Measurements from ENCODE around the gene EMP1.
A peak's percentile ranks its signal among the peaks of the same experiment; 100 is the strongest.

Gene EMP1

DNA sequence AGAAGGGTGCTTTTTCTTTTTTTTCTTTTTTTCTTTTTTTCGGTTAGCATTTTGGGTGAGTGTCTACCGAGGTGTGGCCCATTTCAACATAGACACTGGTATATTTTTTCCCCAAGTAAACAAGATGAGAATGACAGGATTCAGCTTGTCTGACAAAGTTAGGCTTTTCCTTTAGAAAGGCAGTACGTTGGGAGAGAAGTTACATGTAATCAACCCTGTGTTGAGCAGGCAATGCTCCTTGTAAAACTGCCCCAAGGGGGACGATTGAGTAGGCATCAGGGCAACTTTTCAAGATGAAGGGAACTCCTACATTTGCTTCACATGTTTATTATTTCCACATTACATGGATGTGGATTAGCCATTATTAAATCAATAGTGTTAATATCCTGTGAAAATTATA lies 1.7 kb downstream of the EMP1 start:
- ATAC-seq = no peak

DNA sequence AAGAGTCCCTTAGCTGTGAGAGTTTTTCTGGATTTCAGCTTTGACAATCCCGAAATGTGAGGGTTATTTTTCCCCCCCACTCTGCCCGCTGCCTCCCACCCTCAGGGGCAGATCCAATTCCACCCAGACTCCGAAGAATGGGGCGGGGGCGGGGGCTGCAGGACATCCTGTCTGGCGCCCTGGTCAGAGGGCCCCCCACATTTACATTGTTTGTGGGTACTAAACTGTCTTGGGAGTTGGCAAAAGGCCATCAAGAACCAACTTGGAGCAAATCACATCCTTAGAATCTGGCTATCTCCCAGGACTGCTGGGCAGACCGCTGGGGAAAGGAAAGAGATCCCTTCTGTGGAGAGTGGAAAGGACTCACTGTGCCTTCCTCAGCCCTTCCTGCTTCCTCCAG lies 2.4 kb downstream of the EMP1 start:
- no peak for ATAC-seq

DNA sequence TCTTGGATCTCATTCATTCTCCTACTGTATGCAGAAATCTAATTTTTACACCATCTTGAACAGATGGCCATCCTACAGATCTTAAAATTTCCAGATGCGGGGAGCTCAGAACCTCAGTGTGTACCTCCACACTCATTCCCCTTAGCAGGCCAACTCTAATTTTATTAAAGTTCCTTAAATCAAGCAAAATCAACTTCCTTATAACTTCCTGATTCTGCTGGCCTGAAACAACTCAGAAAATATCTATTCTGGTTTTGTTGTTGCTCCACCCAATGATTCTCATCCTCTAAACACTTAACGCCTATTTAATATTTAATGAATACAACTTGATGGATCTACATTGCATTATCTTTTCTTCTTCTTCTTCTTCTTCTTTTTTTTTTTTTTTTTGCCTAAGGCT lies 3.1 kb downstream of the EMP1 start:
- ATAC-seq = no peak

DNA sequence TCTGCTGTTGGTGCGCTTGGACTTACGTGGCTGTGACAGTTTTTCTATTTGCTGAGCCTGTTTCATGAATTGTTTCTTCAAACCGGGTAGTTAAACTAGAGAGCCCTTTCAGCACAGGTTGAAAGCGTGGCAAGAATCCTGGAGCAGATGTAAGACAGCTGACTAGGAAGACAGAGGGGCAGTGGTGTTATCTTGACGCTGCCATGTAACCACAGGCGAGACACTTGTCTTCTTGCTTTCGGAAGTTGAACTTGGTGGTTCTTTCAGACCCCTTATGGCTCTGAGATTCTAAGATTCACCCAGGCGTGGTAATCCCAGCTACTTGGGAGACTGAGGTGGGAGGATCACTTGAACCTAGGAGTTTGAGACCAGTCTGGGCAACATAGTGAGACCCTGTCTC lies 4.3 kb downstream of the EMP1 start:
- ATAC-seq = no peak

DNA sequence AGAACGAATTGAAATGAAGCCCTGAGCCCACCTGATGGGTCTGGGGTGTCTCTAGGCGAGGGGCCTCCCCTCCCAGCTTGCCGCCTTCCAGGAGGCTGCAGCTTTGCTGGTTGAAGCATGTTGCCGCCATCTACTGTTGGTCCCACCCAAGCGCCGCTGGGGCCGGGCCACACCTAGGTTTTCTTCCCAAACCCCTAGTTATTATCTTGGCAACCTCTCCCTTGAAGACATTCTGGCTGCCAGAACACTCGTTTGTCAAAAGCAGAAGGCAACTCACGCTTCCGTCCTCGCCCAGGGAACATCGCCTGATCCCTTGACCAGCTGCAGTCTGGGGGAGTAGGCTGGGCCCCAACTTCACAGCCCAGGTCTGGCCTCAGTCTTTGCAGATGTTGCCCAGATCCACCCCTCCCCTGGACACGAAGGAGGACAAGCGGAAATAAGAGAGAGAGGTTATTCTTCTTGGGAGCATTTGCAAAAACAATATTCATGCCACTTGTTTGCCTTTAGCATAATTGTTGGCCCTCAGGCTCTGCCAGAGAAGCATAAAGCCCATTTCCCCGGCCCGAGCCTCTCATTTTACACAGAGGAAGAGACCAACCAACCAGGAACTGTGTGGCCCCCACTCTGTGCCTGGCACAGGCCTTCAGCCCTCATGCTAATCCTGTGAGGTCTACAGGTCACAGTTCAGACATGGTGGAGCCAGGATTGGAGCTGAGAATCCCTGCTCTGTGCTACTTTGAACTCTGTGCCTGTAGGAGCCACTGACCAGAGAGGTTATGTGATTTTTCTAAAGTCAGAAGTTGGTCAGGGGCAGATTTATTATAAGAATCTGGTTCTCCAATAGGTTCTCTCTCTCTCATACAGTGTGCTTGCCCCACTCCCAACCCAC lies 6.8 kb downstream of the EMP1 start:
- ATAC-seq = no peak

DNA sequence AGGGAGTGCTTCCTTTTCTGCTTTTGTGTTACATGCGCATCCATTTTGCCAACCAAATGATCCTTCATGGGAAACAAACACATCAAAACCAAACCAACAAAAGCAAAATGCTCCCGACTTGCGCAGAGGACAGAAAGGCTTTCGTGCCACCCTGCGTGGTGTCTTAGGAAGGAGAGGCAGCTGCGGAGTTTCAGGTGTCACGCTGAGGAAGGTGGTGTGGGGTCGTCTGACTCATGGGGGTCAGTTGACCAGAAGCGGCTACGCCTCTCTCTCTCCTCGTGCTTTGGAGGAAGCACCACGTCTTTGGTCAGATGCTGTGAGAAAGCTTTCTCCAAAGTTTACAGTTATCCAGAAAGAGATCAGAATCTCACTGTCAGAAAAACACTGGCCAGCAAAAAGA lies 7.9 kb downstream of the EMP1 start:
- no peak for ATAC-seq

DNA sequence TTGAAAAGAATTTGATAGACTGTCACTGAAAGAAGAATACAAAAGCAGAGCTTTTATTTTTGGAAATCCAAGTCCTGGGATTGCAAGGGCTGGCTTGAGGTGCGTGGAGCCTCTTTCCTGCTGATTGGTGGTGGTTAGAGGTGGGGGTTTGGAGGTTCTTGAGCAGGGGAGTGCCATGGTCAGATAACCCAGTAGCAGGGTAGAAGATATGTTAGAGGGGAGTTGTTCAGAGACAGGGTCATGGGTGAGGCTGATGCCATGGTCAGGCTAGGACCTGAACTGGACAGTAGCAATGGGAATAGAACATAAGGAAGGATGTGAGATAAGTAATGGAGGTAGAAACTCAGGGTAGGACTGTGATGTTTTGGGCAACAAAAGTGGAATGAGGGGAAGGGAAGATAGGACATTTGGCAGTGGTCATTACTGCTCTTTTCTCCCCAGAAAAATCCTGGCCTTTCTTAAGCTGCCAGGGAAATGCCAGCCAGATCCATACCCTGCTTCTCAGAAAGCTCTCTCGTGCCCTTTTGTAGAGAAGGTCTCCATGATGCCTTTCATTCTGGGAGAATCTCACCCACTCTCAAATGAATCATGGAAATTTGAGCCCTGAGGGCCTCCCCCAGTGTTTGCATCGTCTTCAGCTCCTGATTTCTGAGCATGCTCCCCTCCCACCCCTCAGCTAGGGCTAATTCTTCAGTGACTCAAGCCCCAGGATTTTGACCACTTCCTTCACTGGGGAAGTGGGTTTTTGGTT lies 9.5 kb downstream of the EMP1 start:
- no peak for ATAC-seq

DNA sequence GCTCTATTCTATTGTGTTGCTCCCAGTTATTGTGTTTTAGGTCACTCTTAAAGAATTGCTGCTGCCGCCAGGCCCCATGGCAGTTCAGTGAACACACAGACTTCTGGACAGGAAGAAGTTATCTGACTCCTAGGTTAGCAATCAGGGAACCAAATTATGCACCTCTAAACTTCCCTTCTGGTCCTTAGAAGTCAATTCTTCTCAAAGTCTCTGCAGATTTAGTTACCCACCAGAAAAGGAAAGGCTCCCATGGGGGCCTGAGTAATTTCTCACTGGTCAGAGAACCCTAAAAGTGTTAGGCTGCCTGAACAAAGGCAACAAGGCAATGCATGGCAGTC lies 10.0 kb downstream of the EMP1 start:
- ATAC-seq = no peak

DNA sequence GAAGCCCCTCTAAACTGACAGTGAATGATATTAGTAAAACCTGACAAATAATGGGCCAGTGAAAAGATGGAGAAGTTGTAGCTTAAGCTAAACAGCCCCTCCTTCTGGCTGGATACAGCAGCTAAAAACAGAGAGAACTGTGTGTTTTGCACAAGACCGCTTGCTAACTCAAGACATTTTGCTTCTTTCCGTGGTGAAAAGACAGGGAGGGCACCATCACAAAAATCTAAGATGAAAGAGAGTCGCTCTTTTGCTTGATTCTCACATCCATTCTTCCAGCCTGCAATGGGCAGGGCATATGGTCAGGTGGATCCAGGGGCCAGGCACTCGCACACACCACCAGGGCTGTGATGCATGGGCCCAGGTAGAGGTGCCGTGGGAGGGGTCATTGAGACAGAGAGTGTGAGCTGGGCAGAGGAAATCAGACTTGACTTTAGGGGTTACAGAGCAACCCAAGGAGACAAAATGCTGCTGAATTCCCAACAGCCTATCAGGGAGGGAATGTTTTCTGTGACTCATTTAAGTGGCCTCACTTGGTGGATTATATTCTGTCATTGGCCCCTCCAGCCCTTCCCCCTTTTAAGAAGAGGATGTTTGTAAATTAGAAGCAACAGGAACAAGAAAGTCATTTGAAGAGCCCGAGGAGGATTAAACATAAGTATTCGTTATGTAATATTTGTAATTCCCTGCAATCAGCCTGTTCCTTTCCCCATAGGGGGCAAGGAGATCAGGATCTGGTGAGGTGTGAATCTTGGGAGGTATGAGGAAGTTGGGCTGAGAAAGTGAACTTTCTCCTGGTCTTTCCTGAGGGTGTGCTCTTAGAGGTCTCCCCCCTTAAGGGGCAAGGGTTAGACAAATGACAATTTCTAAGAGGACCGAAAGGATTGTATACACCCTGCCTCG lies 12.3 kb downstream of the EMP1 start:
- ATAC-seq = no peak

DNA sequence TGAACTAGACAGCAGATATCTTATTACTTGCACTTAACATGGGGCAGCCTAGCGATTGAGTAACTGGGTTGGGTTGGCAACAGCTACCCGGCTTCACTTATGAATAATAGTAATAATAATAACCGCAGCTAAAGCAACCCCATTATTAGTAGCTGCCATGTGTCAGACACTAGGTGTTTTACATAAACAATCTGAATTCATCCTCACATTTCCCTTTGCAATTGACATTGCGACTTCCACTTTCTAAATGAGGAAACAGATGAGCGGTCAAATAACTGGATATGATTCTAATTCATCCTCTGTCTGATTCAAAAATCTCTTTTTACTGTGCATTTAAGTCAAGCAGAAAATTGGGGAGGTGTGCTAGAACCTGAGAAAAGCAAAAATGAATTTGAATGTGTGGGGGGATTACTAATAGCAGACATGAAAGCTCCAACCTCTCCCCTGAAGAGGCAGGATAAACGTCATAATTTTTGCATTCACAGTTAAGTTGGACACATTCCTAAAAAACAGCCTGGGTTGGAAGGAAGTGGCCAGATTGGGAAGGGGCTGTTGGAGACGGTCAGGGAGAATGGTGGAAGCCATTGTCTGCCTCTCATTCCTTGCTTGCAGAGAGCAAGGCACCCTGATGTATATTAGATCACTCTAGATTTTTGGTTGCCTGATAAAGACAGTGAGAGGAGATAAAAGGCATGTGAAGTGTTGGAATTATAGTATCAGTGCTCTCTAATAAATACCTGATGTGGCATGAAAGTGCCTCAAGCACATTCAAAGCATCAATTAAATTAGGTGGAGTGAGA lies 13.1 kb downstream of the EMP1 start:
- ATAC-seq = peak; percentile 42 to 59

DNA sequence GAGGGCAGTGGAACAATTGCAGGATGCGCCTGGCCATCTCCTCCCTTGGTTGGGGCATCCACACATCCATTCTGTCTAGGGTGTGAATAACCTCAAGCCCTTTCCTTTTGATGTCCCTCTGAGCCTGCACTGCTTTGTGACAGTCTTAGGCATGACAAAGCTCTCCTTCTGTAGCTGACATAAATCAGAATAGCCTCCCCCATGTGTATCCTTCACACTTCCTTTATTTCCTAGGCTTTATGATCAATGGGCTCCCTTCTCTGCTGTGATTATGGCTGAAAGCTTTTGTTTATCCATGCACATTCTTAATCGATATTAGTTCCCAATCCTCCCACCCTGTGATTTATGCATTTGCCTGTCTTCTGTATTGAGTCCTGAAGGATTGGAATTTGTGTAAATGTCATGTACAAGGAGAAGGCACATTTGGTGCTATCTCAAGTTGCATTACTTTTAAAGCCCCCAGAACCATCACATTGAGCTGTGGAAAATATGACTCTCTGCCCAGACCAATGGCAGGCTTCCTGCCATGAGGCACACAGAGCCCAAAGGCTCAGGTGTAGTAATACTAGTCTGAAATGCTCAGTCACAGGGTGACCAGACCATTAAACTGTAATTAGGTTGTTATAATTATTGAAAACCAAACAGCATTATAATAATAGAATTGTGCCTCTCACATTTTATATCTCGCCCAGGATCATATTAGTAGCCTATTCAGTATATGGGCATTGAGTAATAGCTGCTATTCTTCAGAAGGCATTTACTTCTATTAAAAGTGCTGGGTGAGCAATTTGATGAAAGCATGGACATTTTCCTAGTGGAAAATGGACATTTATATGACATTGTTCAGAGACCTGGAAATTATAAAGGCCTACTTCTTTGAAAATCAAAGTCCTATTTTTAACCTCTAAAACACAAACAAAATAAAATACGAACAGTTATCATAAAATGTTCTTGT lies 14.0 kb downstream of the EMP1 start:
- ATAC-seq = no peak

DNA sequence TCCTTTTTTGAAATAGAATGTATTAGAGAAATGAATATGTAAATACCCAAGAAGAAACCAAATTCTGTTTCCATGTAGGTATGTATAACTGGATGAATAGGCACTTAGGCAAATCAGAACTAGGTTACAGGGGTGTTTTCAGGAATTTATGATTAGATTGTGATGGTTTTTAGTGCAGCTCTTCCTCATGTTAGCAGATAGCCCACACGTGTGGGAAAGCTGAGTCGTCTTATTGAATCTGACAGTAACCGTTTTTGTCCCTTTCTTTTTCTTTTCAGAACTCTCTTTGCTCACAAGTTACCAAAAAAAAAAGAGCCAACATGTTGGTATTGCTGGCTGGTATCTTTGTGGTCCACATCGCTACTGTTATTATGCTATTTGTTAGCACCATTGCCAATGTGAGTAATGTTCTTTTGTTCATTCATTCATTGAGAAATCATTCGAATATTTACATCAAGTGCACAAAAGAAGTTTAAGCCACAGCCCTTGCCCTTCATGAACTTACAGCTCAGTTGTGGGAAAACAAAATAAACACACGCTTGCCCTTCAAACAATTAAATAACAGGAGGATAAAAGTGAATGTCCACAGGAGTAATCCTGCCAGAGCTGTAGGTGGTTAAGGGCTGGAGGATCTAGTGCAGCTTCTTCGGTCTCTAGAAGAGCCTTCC lies 14.8 kb downstream of the EMP1 start:
- peak; percentile 3 to 30 for ATAC-seq

DNA sequence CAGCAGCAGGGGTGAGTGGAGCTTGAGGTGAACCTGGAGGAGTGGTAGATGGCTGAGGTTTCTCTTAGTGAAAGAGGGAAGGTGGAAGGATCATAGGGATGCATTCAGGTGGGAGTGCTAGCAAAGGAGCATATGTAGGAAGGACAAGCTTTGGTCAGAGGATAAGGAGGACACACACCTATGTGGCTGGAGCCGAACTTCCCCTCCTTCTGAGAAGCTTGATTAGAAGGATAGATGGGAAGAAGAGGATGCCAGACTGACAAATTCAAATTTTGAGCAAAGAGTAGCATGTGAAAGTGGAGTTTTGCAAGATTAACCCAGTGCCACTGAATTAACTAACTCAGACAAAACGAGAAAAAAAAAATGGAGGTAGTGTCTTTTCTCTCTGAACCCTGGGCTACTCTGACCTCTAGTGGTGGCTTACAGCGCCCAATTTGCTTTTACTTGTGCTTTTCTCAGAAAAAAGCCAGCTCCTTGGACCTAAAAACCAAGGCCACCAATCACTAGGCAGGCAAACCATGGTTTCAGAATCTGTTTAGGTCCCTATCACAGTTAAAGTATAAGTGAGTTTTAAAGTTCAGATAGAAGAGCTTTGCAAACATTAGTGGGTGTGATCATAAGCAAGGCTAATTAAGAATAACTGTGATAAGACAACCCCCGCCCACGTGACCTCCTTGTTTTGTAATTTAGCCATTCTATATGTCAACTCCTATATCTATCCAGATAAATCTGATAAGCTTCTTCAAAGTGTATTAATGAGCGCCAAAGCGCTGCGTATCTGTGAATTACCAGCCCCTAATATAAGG lies 15.5 kb downstream of the EMP1 start:
- ATAC-seq = peak in 1 of 2 donors; percentile 25

DNA sequence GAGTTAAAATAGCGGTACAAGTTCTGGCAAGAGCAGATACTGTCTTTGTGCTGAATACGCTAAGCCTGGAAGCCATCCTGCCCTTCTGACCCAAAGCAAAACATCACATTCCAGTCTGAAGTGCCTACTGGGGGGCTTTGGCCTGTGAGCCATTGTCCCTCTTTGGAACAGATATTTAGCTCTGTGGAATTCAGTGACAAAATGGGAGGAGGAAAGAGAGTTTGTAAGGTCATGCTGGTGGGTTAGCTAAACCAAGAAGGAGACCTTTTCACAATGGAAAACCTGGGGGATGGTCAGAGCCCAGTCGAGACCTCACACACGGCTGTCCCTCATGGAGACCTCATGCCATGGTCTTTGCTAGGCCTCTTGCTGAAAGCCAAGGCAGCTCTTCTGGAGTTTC lies 18.5 kb downstream of the EMP1 start:
- no peak for ATAC-seq

DNA sequence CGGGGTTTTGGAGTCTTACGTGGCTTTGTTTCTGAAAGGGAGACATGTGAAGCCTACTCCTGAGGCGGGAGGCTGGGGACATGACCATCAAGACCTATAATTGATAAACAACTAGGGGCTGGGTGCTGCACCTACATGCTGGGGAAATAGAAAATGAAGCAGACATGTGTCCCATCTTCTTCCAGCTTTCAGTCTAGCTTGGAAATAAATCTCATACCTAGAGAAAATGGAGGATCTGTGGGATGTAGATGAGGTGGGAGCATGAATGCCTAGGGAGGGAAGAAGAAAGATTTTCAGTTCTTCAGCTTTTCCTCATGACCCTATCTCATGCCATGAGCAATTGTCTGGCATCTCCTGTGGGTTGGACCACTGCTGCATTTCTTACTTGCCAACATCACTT lies 22.1 kb downstream of the EMP1 start:
- no peak for ATAC-seq

DNA sequence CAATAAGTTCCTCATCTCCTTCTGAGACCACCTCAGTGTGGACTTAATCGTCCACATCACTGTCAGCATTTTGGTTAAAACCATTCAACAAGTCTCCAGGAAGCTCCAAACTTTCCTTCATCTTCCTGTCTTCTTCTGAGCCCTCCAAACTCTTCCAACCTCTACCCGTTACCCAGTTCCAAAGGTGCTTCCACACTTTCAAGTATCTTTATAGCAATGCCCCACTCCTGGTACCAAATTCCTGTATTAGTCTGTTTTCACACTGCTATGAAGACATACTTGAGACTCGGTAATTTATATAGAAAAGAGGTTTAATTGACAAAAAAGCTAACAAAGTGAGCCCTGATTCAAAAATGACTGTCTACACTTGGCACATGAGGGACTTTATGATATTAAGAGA lies 22.8 kb downstream of the EMP1 start:
- ATAC-seq = no peak

DNA sequence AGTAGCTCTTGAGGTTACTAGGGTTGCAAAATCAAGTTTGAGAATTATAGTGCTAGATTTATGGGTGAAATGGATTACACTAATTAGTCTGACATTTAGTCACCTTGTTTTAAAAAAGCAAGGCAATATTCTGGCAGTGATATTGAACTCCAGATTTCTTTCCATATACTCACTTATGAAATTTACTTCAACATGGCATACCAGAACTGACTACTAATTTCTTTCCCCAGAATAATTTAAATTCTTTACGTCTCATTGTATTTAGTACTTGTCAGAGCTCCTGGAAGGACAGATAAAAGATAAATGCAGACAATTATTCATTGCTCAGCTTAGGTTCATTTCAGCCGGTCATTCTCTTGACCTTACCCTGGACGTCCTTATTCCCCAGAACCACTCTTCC lies 24.3 kb downstream of the EMP1 start:
- no peak for ATAC-seq

DNA sequence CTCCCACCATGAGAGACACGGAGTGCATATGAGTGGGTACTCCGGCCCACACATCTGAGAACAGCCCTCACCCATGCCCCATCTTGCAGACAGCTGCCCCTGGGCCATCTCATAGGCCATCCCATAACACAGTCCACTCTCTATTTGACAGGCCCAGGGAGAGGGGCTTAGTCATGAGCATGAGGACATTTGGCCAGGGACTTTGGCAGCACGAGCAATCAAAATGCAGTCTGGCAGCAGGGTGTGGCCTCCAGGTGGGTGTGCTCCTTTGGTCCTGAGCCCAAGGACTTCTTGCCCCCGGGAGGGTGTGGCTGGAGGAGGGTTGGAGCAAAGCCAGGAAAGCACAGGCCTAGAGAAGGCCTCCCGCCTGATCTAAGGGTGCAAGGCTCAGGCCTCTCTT lies 25.6 kb downstream of the EMP1 start:
- no peak for ATAC-seq

DNA sequence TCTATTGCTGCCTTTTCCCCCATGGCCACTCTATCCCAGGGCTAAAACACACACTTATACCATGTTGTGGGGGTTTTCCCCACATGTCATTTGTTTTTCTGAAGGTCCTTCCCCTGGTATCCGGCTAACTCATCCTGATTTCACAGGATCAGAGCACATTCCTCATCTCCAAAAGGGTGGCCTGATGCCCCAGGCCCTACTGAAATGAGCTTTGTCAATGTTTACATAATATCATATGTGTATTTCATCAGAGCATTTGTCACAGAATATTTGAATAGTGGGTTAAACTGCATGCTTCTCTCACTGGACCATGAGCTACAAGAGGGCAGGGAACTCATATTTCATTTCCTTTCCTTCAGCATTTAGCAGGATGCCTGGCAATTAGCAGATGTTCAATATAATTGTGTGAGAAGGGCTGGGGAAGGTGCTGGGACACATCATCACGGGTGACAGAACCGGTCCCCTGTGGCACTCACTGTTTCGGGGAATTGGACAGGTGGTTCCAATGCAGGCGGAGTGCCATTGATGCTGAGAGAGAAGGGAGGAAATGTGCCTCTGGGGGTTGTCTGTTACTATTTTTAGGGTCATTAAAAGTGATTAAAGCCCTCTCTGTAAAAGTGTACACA lies 26.8 kb downstream of the EMP1 start:
- ATAC-seq = no peak
